ENCODE results near the gene DMC1. TPM values are rescaled to one million over a fixed set of nuclear protein-coding genes. Genes with fewer than 3 reads are reported as not detected.

DMC1 gene
- total RNA-seq, 4 donors from 2014 or later = 0.22 to 3.5 (median 0.49) TPM; not detected in 1

DNA sequence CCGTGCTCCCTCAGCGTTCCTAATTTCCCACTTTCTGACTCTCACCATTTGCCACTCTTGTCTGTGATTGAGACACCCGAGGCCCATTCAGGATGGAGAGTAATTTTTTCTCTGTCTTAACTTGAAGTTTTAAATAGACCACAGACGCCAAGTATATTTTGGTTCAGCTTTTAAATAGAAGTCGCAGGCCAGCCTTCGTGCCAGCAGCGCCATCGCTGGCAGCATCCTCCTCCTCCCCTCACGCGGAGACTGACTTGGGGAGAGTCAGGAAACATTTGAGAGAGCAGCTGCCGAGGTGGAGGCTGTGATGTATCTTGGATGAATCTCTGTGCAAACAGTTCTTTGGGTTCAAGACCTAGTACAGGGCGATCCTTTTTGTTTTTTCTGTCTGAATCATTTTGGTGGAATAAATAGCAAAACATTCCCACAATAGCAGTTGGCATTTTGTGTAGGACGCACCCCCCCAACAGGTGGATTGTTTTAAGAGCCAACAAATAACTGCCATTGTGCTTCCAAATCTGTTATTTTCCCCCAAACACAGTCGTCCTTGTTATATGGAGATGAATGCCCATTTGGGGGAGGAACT lies 889 bp upstream of the DMC1 start:
- intact Hi-C loops (cut with DNase I; ENCODE audit: low total_unique reads) = loop anchor here (10.0 kb wide), 1 partner anchor 506 kb away; no protein-coding TSS in a partner anchor
- TF ChIP-seq, protein P1, sequence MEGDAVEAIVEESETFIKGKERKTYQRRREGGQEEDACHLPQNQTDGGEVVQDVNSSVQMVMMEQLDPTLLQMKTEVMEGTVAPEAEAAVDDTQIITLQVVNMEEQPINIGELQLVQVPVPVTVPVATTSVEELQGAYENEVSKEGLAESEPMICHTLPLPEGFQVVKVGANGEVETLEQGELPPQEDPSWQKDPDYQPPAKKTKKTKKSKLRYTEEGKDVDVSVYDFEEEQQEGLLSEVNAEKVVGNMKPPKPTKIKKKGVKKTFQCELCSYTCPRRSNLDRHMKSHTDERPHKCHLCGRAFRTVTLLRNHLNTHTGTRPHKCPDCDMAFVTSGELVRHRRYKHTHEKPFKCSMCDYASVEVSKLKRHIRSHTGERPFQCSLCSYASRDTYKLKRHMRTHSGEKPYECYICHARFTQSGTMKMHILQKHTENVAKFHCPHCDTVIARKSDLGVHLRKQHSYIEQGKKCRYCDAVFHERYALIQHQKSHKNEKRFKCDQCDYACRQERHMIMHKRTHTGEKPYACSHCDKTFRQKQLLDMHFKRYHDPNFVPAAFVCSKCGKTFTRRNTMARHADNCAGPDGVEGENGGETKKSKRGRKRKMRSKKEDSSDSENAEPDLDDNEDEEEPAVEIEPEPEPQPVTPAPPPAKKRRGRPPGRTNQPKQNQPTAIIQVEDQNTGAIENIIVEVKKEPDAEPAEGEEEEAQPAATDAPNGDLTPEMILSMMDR (IDR thresholded peaks at IDR 0.05) = no peak
- TF ChIP-seq POLR2A (IDR thresholded peaks at IDR 0.05) = no peak
- WGBS, 2 donors = 2 to 5% methylated on average over 14 of the region's 14 CpGs
- peak overlapping the region; percentile 31 for H3K4me3 ChIP-seq (ENCODE audit: low read depth, poor library complexity, severe bottlenecking)
- peak; percentile 16 to 89 for DNase-seq (ENCODE audit: low spot score in 2 of 2)

DNA sequence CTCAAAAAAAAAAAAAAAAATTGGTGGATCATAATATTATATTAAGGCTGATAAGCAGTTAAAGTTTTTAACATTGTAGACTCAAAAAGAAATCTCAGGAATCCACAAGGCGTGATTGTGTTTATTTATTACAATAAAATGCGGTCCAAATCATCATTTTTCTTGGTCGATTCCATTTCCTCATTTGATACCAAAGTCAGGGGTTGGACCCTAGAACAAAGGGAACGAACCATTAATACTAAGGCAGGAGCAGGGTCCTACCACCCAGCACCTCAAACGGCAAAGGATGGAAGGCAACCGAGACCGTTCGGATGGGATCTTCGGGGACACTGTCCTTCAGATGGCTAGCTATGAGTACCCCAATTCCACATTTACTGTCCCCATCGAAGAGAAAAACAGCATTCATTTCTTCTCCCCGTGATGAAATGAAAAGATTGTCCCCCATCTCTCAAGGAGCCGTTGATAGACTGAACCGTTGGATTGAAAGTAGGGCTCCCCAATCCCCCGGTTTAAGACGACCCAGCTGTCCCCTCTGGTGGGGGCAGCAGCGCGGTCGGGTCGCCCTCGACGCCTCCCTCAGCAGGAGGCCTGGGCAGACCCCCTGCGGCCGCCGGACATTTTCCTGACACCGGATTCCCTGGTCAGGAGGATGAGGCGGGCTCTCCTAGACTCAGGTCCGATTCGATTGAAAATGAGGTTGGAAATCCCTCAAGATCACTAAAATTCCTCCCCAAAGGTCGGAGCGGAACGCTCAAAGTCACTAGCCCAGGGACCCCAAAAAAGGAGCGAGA lies 607 bp downstream of the DMC1 start:
- no peak for TF ChIP-seq POLR2A (IDR thresholded peaks at IDR 0.05)
- TF ChIP-seq, protein P1 (IDR thresholded peaks at IDR 0.05) = no peak
- intact Hi-C loops (cut with DNase I; ENCODE audit: low total_unique reads) = no loop called here
- no peak for DNase-seq (ENCODE audit: low spot score in 2 of 2)

DNA sequence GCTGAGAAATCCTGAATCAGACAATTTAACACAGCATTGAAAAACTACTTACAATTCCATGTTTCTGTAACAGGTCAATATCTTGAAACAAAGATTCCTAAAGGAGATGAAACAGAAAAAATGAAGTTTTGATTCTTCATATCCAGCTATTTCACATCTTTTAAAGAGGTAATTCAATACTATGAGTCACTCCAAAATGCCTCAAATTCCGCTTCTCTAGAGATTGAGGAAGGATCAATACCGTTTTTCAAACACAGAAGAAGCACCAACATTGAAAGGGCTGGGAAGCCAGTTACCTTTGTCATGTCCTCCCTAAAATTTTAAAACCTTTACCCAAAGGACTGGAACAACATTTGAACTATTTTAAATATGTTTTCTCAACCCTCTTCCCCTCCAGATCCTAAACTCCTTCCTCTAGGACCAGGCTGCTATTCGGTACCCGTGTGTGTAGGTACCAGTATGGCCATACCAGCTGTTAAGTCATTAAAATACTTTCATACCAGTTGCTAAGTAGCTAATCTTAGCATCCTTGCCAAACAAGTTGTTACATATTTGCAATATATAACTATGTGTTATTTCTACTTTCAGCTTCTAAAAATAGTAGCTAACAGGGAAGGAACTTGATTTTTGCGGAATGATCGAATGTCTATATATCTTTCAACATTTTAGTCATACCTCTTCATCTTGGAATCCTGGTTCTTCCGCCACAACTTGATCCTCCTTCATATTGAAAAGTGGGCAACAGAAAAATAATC lies 2.3 kb downstream of the DMC1 start:
- TF ChIP-seq, protein P1 (IDR thresholded peaks at IDR 0.05) = no peak
- TF ChIP-seq POLR2A (IDR thresholded peaks at IDR 0.05) = no peak
- intact Hi-C loops (cut with DNase I; ENCODE audit: low total_unique reads) = loop anchor here (2.0 kb wide), 1 partner anchor 35 kb away; no protein-coding TSS in a partner anchor
- WGBS, 2 donors = 54 to 56% methylated on average over 7 of the region's 7 CpGs
- DNase-seq (ENCODE audit: low spot score in 2 of 2) = no peak
- H3K4me3 ChIP-seq (ENCODE audit: low read depth, poor library complexity, severe bottlenecking) = no peak overlapping the region

More for the DNA sequence above, 607 bp downstream of the DMC1 start:
- H3K4me3 ChIP-seq (ENCODE audit: low read depth, poor library complexity, severe bottlenecking) = peak overlapping the region; percentile 50
- 23 to 32% methylated on average over 32 of the region's 32 CpGs for whole genome bisulfite sequencing, 2 donors

DNA sequence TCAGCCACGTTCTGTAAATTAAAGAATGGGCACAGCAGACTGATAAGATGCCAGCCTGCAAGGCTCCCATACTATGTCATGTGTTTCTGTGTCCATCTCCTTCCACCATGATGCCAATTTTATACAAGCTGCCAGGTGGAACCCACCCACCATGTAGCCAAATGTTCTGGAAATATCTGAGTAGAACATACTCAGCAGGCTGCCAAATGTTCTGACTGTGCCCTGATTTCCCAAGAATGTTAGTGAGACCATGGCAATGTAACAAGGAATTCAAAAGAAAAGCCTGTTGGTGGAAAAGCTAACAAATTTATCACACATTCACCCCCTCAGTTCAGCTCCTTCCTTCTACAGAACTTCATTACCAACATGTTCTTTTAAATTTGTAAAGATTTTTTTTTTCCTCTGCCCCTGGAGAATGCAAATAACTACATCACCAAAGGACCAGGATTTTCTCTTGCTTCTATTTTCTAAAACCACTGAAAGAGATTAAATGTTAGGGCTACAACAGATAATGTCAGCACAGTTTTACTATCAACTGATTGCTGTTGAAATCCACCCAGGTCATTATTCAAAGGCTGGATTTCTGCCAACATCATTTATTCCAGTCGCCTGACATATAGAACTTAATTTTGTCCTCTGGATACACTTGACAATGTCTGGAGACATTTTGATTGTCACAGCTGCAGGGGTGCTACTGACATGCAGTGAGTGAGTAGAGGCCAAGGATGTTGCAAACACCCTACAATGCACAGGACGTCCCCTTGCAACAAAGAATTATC lies 3.1 kb downstream of the DMC1 start:
- intact Hi-C loops (cut with DNase I; ENCODE audit: low total_unique reads) = loop anchor here (2.0 kb wide), 1 partner anchor 34 kb away; no protein-coding TSS in a partner anchor
- TF ChIP-seq POLR2A (IDR thresholded peaks at IDR 0.05) = no peak
- TF ChIP-seq, protein P1 (IDR thresholded peaks at IDR 0.05) = no peak
- 68 to 73% methylated on average over 3 of the region's 3 CpGs for WGBS, 2 donors
- H3K4me3 ChIP-seq (ENCODE audit: low read depth, poor library complexity, severe bottlenecking) = no peak overlapping the region
- DNase-seq (ENCODE audit: low spot score in 2 of 2) = no peak

DNA sequence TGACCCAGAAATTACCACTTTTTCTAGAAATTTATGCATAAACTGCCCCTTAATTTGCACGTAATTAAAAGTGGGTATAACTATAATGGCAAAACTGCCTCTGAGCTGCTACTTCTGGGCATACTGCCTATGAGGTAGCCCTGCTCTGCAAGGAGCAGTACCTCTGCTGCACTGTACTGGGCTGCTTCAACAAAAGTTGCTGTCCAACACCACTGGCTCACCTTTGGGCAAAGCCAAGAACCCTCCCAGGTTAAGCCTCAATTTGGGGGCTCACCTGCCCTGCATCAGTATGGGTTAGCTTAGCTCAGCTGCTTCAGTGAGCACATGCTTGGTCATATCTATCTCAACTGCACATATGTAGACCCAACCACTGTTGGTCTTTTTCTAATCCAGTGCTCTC lies 4.5 kb downstream of the DMC1 start:
- WGBS, 2 donors = 94 to 100% methylated on average over 1 of the region's 1 CpG
- TF ChIP-seq, protein P1 (IDR thresholded peaks at IDR 0.05) = no peak

More for the DNA sequence above, 4.5 kb downstream of the DMC1 start:
- intact Hi-C loops (cut with DNase I; ENCODE audit: low total_unique reads) = no loop called here
- DNase-seq (ENCODE audit: low spot score in 2 of 2) = no peak
- no peak overlapping the region for H3K4me3 ChIP-seq (ENCODE audit: low read depth, poor library complexity, severe bottlenecking)

Measured in lower leg skin (tissue), 4 donors.